Cardiac ventricle fibroblast (primary cell): ENCODE results near the gene SPIN4. TPM values are rescaled to one million over a fixed set of nuclear protein-coding genes. Genes with fewer than 3 reads are reported as not detected.

Experiments
- total RNA-seq: library from RNA; depleted of rRNA; stranded (reverse); fragments of >200 nt; gene quantifications from 2 replicates; pipeline ENCODE4 v1.2.3, GENCODE V29; 2015

The SPIN4 gene
- total RNA-seq: 1.2 and 1.5 TPM in 2 replicates

GRCh38 chrX:63350941-63351616, at the start of gene SPIN4:
Gene SPIN4, minus strand, starts transcription at chrX:63351332. Its CDS starts 513 bp downstream, at chrX:63350819.

